NCI-H128 (cell line): ENCODE measurements around the gene AOPEP.

Source experiments
- DNase-seq: peaks from one replicate; lab custom pipeline; 2025; ENCODE audit not compliant: unreplicated experiment; lab: John Stamatoyannopoulos, UW

Gene AOPEP

DNA sequence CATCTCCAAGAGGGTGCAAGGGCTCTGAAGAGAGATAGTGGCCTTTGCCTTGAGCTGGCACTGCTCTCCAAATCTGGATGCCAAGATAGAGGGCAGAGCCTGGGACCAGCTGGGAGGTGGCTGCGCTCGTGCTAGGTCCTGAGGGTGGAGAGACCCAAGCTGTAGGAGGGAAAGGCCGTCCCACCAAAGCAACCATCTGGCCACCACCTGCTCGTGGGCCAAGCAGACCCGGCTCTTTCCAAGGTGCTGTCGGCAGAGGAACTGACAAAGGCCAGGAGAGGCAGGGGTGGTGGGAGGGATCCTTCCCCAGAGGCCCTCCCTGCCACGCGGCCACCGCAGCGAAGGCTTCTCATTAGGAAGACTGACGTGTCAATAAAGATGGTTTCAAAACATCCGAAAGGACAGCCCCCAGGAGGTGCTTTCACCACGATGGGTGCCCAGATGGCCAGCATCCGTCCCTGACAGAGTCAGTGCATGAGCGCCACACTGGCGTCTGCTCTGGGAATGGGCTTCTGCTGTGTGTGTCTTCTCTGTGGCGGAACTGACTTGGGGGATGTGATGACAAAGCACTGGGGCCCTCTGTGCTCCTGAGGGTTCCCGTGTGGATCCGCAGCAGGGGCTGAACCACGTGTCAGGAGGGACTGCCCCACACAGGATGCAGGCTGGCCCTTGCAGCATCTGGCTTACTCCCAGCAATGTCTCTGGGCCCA, 377.5 kb downstream of the AOPEP start:
- DNase-seq: no peak

DNA sequence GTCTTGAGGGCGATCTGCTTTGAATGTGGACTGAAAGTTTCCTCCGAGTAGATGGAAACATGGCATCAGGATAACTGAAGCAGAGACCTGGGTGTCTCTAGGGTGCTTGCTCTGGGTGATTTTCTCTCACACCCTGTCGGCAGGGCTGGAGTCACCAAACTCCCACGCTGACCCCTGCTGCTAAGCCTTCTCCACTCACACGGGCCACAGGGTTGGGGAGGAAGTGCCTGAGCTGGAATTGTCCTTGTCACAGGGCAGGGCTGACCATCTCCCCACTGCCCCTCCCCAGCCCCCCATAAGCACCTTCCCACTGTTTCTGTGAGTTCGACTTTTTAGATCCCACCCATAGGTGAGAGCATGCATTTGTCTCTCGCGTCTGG, 378.1 kb downstream of the AOPEP start:
- no peak for DNase-seq

DNA sequence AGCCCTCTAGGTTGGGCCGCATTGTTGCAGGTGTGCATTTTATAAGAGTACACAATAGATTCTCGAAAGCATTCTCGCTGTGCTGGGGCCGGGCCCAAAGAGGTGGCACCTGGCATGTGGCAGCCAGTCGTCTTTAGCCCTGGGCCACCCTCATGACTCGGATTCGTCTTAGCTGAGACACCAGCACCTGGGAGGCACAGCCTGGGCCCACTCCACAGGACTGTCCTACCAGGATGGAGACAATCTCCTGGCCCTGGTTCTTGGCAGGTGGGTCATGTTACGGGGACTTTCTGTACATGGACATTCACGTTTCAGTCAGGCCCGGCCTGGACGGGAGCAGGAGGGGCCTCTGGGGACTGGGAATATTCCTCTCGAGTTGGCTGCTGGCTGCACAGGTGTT, 378.5 kb downstream of the AOPEP start:
- DNase-seq: no peak

DNA sequence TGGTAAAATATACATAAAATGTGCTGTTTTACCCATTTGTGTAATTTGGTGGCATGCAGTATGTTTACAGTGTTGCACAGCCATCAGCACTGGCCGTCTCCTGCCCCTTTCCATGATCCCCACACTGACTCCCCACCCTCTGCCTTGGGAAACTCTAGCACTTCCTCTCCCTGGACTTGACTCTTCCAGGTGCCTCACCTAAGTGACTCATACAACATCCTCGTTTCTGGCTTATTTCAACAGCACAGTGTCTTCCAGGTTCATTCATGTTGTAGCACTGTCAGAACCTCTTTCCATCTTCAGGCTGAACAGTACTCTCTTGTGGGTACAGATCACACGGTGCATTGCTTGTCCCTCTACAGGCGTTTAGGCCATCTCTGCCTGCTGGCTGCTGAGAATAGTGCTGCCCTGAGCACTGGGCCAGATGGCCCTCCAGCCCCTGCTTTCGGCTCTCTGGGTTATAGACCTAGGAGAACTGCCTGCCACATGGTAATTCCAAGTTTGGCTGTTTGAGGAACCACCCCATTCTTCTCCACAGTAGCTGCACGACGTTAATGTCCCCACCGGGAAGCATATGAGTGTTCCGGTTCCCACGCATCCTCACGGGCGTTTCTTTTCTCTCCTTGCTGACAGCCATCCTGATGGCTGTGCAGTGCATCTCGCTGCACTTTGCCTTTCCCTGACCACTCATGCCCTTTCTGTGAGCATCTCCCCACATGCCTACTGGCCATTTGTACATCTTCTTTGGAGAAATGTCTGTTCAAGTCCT, 379.2 kb downstream of the AOPEP start:
- DNase-seq: no peak

DNA sequence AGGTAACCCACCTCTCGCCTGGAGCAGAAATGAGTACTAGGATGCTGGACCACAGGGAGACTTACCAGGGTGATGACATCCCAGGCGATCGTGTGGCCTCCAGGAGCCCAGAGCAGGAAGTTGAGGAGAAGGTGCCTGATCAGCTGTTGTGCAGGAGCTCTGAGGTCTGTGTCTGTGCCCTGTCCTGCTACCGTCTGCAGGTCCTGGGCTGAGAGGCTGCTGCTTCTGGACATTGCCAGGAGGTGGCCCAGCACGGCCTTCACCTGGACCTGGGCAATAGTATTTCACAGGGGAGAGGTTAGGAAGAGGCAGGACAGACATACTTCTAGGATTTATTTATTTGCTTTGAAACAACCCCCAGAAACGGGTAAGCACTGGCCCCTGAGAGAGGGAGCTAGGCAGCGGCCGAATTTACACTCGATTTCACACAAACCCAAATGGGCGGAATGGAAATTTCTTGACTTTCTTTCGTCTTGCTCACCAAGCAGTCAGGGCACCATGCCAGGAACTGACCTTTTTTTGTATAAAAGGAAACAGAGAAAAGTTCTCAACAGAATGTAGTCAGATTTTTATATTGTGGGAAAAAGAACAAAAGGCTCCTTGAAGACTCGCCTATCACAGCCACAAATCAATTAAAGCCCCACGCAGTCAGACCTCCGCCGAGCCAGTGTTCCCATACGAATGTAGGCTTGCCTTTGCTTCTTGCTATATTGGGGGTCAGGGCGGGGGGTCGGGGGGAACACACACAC, 380.7 kb downstream of the AOPEP start:
- DNase-seq: no peak

DNA sequence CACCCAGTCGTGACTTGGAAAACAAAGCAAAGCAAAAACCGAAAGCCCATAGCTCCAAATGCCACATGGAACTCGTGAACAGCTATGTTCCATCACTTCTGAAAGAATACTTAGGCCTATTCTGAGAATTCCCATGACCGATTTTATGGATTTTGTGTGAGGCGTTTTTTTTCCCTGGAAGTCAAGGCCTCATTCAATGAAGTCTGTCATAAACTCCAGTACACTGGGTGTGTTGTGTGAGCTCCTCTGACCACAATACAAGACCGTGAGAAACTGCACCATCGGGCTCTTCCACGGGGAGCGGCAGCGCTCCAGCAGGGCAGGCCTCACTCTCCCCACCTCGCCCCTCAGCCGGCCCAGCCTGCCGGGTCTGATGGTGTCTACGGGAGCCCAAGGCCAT, 381.5 kb downstream of the AOPEP start:
- DNase-seq: no peak

DNA sequence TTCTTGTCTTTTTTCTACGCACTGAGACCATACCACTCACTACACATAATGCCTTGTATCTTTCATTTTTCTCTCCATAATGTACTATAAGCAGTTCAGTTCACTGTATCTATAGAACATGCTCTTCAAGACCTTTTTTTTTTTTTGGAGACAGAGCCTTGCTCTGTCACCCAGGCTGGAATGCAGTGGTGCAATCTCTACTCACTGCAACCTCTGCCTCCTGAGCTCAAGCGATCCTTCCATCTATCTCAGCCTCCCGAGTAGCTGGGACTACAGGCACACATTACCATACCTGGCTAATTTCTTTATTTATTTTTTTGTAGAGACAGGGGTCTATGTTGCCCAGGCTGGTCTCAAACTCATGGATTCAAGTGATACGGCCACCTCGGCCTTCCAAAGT, 382.3 kb downstream of the AOPEP start:
- DNase-seq: no peak

DNA sequence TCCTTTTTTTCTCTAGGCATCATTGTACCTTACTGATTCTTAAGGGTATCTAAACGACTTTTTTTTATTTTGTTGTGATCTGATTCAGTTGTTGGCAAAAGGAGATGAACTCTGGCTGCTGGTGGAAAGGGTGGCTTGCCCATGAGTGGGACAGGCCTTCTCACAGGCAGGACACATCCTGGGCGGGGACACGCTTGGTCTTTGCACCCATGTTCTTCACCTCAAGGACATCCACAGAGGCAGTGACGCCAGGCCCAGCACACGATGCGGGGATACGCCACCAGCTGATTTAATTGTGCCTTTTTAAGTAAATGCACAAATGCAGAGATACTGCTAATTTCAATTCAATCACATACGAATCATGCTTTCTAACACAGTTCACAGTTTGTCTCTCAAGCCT, 383.0 kb downstream of the AOPEP start:
- DNase-seq: no peak

DNA sequence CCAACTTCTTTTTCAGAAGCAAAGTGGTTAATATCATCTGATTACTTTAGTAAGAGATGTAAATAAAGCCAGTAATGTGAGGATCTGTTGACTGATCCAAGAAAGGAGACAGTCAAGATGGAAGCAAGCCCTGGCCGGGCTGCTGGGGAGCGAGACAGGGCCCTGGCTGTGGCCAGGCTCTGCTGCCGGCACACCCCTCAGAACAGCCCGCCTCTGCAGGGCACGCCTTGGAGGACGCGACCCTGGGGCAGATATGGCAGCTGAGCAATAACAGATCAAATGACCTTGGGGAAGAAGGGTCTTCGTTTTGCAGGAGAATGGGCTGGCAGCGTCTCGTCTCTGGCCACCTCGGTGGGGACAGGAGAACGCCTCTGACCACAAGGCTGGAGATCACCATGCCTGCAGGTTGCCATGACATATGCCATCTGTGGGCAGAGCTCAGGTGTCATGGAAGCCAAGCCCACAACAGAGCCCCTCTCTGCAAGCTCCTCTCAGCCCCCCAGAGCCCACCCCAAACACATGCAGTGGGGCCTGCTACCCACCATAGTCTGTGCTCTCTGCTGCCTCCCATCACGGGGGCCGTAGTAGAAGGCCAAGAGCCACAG, 384.5 kb downstream of the AOPEP start:
- DNase-seq: no peak

DNA sequence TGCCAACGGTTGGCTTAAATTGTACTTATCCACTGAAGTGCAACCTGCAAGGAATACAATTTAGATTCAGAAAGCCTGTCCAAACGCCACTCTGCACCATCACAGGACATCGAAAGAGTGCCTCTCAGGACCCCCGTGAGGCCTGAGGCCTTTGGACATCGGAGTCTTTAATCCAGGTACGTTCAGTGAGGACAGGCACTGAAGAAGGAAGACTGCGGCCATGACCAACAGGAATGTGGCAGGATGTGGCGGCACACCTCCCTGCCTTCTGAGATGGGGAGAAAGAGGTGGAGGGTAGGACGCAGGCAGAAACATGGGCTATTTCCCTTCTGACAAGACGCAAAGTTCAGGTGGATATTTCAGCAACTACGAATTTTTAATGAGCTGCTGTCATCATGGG, 385.2 kb downstream of the AOPEP start:
- no peak for DNase-seq

DNA sequence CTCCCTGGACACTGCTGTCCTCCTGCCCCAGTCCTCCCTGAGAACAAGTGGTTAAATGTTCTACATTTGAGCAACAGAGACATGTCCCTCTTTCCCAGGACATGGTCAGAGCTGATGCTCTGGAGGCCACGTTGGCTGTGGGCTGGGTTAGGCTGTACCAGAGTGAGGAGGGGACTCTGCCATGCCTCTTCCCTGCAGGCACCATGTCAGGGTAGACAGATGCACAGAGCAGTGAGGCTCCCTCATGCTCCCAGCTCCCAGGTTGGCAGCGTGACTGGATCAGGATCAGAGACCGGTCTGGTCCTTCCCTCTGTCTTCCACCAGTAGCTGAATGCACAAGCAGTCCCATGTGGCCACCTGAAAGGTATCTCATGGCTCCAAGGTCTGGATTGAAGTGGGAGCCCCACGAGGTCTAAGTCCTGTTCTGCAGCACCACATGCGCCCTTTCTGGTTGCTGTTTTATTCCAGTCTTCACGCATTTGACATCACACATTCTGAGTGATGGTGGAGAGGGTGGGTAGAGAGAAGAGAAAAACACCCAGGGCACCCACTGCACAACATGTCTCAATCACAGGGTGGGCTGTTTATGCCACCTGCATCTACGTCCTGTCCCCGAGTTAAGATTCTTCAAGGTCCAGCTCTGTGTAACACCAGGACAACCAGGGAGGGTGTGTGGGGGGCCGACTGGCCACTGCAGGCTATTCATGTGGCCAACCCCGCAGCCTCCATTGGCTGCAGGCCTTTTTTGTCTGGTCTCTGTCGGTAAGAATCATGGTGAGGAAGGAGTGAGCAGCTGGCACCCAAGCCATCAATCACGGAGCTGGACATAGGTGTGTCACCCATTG, 386.2 kb downstream of the AOPEP start:
- DNase-seq: no peak

DNA sequence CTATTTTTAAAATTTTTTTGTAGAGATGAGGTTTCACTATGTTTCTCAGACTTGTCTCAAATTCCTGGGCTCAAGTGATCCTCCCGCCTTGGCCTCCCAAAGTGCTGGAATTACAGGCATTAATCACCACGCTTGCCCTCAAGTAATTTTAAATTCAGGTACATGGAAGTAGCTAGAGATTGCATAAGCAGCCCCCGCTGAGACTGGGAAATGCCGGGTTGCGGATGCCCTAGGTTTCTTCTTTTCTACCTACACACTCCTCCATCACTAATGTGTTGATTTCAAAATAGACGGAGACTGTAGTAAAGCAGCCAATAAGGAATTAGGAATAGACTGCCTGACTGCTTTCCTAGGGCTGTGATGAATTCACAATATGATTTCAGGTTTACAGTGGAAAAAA, 388.6 kb downstream of the AOPEP start:
- DNase-seq: no peak

DNA sequence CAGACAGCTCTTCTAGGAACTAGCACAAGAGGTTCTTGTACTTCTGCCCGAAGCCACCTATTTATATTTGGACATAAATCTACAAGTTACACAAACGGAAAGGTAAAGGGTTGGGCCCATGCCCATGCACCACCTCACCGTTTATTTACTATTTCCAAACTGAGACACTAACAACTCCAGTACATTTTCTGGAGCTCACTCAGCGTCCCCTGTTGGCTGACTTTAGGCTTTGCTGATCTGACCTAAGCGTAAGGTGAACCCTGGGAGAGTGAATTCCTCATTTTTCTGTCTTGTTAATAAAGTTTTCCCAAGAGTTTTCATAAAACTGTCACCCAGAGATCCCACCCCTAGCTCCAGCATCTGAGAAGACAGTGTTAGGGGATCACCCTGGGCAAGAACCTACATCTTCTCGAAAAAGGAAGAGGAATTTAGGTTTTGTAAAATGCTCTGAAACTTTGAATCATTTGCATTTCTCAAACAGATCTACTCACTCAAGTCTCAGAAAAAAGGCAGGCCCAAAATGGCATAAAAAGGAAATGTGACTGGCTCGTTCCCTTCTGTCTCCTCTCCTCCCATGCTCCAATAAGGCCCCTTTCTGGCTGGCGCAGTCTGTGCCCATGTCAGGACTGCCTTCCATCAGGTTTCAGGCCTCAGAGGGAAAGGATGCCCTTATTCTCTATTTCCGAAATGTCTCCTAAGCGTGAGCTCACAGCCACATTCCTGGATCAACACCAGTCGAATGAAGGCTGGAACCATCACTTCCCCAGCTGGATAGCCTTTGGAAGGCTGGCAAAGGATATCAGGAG, 389.7 kb downstream of the AOPEP start:
- no peak for DNase-seq

DNA sequence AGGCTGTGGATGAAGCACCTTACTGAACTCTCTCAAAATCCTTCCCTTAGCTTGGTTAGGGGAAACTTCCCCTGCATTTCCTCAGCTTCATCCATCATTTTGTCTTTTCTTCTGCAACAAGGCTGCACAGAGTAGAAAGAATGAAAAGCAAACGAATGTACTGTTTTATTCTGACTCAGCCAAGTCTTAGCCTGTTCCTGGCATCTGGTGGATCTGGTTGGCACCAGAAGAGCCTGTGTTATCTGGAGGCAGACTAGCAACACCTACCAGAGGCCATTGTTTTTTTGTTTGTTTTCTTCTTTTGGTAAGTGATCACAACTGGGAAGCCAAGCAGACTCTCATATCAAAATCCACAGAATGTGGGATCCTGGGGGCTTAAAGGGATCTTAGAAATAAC, 390.3 kb downstream of the AOPEP start:
- DNase-seq: no peak

DNA sequence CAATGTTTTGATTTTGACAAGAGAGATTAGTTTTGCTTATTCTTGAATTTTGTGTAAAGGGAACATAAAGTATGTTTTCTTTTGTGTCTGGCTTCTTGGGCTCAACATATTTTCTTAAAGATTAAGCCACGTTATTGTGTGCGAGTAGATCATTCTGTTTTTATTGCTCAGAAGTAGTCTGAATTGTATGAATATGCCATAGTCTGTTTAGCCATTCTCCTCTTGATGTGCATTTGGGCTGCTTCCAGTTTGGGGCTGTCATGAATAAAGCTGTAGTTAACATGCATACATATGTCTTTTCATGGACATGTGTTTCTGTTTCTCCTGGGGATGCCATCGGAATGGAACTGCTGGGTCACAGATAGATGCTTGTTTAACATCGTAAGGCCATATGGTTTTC, 392.1 kb downstream of the AOPEP start:
- DNase-seq: no peak

DNA sequence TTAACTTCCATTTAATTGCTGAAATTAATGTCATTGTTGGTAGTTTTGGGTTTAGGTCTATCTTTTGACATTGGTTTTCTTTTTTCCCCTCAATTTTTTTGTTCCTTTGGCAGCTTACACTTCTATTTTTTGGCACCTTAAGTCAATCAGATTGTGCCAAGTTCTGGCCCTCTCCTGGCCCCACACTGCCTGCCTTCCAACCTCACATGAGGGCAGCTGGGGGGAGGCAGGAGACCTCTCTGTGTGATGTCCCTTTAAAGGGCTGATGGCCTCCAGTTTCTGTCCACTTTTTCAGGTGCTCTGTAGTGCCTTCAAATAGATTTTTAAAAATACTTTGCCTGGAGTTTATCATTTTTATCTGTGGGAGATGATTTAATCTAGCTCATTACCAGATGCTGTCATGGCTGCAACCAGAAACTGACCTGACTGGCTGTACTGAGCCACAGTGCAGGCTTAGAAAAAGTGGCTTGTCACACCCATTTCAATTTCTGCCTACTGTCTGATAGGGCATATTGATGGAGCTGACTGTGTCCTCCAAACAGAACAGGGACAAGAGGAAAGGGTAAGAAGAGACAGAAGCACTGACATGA, 394.4 kb downstream of the AOPEP start:
- DNase-seq: no peak

DNA sequence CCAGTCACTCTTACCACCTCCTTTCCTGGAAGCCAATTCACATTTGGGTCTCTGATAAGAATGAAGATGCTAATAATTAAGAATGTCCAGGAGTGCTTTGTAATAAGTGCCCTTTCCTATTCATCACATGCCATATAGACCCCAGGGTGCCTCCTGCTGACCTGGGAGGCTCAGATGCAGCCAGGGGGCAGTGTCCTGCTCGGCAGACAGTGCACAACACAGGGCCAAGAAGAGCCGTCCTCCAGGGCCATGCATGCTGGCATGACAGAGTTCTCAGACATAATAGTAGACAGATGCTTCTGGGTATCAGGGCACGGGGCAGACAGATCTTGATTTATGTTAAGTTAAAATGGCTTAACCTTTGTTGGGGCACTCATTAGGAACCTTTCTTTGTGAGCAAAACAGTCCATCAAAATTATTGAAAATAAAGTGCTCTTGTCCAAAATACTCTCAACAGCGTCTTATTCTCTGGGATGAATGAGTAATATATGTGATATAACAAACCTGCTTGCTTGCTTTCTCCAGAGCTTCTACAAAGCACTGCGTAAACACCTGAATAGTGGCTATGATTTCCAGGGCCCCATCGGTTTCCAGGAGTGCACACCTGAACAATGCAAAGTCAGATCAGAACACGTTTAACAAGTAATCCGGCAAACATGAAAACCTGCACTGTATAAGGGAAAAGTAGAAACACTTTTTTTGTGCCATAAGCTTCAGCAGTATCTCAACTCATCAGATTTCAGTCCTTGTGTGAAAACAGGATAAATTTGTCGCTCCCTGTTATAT, 398.3 kb downstream of the AOPEP start:
- no peak for DNase-seq

DNA sequence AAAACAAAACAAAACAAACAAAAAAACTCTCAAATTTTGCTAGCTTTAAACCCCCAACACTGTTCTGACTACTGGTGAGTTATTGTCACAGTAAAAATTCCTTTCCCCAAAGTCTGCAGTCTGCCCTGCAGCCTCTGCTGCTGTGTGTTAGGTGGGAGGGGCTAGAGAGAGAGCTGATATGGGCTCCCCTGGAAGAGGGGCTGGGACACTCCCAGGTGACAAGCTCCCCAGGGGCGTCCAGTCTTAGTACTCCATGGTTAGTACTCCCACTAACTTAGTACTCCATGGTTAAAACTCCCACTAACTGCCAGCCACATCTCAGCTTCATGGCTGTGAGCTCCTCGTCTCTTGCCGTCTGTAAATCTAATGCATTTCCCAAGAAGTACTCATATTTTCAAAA, 399.2 kb downstream of the AOPEP start:
- no peak for DNase-seq

DNA sequence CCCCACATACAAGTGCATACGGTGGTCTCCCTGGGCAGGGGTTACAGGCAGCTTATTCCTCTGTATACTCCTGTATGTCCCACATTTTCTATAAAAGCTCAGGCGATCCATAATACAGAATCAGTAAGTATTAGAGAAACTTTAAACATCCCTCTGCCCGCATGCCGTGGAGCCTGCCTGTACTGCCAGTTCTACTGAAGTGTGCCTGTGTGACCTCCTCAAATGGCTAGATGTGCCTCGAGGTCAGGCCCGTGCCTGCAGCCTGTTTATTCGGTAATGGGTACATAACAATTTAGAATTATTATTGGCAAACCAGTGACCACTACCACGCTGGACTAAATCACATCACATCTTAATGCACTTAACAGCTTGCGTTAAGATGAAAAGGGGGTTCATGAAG, 400.2 kb downstream of the AOPEP start:
- DNase-seq: no peak
